ENCODE measurements around the gene WNK2. TPM values are rescaled to one million over a fixed set of nuclear protein-coding genes. Genes with fewer than 3 reads are reported as not detected.
"Not testable (repeated sequence)": the region's sequence is repeated elsewhere in the genome, so short reads cannot be mapped to it uniquely, and the experiment has no call there.

Gene WNK2
- total RNA-seq, 4 donors from 2014 or later = 18.6 to 89.9 (median 40.8) TPM

- H3K27ac ChIP-seq (replicated peaks in 1 of 4) = peak overlapping the region in 1 of 4 donors; percentile 5
- no peak for TF ChIP-seq POLR2AphosphoS5 (IDR thresholded peaks at IDR 0.05)
- no peak for TF ChIP-seq POLR2A (IDR thresholded peaks at IDR 0.05; ENCODE audit: low read depth)
- TF ChIP-seq, protein P1, sequence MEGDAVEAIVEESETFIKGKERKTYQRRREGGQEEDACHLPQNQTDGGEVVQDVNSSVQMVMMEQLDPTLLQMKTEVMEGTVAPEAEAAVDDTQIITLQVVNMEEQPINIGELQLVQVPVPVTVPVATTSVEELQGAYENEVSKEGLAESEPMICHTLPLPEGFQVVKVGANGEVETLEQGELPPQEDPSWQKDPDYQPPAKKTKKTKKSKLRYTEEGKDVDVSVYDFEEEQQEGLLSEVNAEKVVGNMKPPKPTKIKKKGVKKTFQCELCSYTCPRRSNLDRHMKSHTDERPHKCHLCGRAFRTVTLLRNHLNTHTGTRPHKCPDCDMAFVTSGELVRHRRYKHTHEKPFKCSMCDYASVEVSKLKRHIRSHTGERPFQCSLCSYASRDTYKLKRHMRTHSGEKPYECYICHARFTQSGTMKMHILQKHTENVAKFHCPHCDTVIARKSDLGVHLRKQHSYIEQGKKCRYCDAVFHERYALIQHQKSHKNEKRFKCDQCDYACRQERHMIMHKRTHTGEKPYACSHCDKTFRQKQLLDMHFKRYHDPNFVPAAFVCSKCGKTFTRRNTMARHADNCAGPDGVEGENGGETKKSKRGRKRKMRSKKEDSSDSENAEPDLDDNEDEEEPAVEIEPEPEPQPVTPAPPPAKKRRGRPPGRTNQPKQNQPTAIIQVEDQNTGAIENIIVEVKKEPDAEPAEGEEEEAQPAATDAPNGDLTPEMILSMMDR (IDR thresholded peaks at IDR 0.05) = no peak
- TF ChIP-seq EP300 (IDR thresholded peaks at IDR 0.05) = no peak
- 20% methylated on average over 35 of the region's 66 CpGs for WGBS
- DNase-seq (ENCODE audit: extremely low spot score) = no peak
- peaks cover 11 to 17% (median 13%) of the 10 kb centered on the region in 4 donors for H3K4me1 ChIP-seq
- peak overlapping the region; percentile 55 to 66 (median 58) for H3K4me3 ChIP-seq
- no peaks in the 10 kb centered on the region for H3K36me3 ChIP-seq
- intact Hi-C loops (cut with DNase I) = no loop called here
- peaks cover 0 to 11% (median 2%) of the 10 kb centered on the region in 4 donors for H3K27me3 ChIP-seq
- no peaks in the 10 kb centered on the region for H3K9me3 ChIP-seq
These were observed 162.5 kb downstream of the WNK2 start for GRCh38 chr9:93346231-93347112.

DNA sequence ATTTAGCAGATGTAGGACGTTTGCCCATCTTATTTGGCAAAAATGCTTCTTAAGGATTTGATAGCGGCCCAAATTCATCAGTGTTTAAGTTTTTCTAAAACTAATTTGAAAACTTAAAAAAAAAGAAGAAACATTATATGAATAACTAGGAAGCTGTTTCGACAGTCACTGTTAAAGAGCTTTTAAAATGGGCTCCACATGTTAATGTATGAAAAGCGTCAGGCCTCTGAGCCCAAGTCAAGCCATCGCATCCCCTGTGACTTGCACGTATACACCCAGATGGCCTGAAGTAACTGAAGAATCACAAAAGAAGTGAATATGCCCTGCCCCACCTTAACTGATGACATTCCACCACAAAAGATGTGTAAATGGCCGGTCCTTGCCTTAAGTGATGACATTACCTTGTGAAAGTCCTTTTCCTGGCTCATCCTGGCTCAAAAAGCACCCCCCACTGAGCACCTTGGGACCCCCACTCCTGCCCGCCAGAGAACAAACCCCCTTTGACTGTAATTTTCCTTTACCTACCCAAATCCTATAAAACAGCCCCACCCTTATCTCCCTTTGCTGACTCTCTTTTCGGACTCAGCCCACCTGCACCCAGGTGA is 163.5 kb downstream of the WNK2 start:
- intact Hi-C loops (cut with DNase I); H3K4me3 ChIP-seq; H3K27ac ChIP-seq (replicated peaks in 1 of 4); H3K36me3 ChIP-seq; H3K9me3 ChIP-seq; DNase-seq (ENCODE audit: extremely low spot score): not testable (repeated sequence)
- Histone ChIP-seq H3K27me3 (peaks cover 0 to 11% (median 2%) of the 10 kb centered on the region in 4 donors), H3K4me1 (peaks cover 11 to 17% (median 13%) of the 10 kb centered on the region in 4 donors)
- WGBS = 92% methylated on average over 9 of the region's 9 CpGs

DNA sequence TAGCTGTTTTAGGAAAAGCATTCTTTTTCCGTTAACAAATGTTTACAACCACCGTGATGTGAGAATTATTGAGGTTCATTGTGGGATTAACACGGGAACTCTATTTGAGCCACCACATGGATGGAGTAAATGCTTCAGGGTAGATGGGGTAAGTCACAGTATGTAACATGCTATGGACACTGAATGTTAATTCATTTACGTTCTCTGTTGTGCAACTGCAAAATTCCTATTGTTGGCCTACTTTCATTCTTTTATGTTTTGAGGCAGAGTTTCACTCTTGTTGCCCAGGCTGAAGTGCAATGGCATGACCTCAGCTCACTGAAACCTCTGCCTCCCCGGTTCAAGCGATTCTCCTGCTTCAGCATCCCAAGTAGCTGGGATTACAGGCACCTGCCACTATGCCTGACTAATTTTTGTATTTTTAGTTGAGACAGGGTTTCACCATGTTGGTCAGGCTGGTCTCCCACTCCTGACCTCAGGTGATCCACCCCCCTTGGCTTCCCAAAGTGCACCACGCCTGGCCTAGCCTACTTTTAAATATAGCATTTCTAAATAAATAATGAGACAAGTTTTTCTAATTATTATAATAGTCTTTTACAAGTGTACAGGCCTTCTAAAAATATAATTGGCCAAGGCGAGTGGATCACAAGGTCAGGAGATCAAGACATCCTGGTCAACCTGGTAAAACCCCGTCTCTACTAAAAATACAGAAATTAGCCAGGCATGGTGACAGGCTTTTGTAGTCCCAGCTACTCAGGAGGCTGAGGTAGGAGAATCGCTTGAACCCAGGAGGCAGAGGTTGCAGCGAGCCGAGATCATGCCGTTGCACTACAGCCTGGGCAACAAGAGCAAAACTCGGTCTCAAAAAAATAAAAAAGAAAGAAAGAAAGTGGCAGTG is 169.7 kb downstream of the WNK2 start:
- H3K9me3 ChIP-seq; H3K27ac ChIP-seq (replicated peaks in 1 of 4); H3K4me3 ChIP-seq; DNase-seq (ENCODE audit: extremely low spot score); H3K36me3 ChIP-seq; H3K27me3 ChIP-seq; intact Hi-C loops (cut with DNase I): not testable (repeated sequence)
- peaks cover 0 to 10% (median 5%) of the 10 kb centered on the region in 4 donors for H3K4me1 ChIP-seq
- 91% methylated on average over 14 of the region's 14 CpGs for WGBS

DNA sequence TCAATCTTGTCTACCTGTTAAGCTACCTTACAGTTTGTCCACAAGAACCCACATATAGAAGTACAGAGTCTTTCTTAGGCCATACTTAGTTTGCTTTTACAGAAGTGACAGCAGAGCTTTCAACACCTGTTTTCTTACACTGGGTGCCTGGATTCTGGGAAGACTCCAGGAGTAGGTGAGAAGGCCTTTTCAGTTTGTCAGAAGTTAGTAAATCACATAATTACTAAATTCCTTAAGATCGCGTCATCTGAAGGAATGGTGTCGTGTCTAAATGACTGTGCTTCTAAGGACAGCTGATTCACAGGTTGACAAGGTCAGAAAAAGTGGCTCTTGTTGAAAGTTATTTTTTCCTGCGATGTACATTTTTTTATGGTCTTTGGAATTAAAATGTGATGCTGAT is 170.5 kb downstream of the WNK2 start:
- H3K27ac ChIP-seq (replicated peaks in 1 of 4) = no peak overlapping the region
- H3K36me3 ChIP-seq = no peaks in the 10 kb centered on the region
- no peaks in the 10 kb centered on the region for H3K9me3 ChIP-seq
- no peak for DNase-seq (ENCODE audit: extremely low spot score)
- intact Hi-C loops (cut with DNase I) = no loop called here
- peaks cover 0 to 10% (median 5%) of the 10 kb centered on the region in 4 donors for H3K4me1 ChIP-seq
- TF ChIP-seq POLR2A (IDR thresholded peaks at IDR 0.05; ENCODE audit: low read depth) = no peak
- TF ChIP-seq, protein P1 (IDR thresholded peaks at IDR 0.05) = no peak
- TF ChIP-seq EP300 (IDR thresholded peaks at IDR 0.05) = no peak
- no peak for TF ChIP-seq POLR2AphosphoS5 (IDR thresholded peaks at IDR 0.05)
- no peaks in the 10 kb centered on the region for H3K27me3 ChIP-seq
- WGBS = 69% methylated on average over 4 of the region's 4 CpGs
- H3K4me3 ChIP-seq = no peak overlapping the region

- H3K36me3 ChIP-seq = no peaks in the 10 kb centered on the region
- intact Hi-C loops (cut with DNase I) = no loop called here
- H3K4me3 ChIP-seq = no peak overlapping the region
- no peak overlapping the region for H3K27ac ChIP-seq (replicated peaks in 1 of 4)
- peaks cover 0 to 10% (median 5%) of the 10 kb centered on the region in 4 donors for H3K4me1 ChIP-seq
- TF ChIP-seq POLR2AphosphoS5 (IDR thresholded peaks at IDR 0.05) (no peak), POLR2A (IDR thresholded peaks at IDR 0.05; ENCODE audit: low read depth) (no peak), EP300 (IDR thresholded peaks at IDR 0.05) (no peak)
- TF ChIP-seq, protein P1 (IDR thresholded peaks at IDR 0.05) = no peak
- DNase-seq (ENCODE audit: extremely low spot score) = no peak
- no peaks in the 10 kb centered on the region for H3K27me3 ChIP-seq
- WGBS = 77% methylated on average over 2 of the region's 2 CpGs
- H3K9me3 ChIP-seq = no peaks in the 10 kb centered on the region
These were observed 171.9 kb downstream of the WNK2 start for GRCh38 chr9:93355827-93356226.

All from esophagus muscularis mucosa (tissue), 4 donors.